CD14-positive monocyte (primary cell): Measurements from ENCODE around the gene ITGB6. TPM values are rescaled to one million over a fixed set of nuclear protein-coding genes. Genes with fewer than 3 reads are reported as not detected.

ENCODE experiments used
- DNase-seq, 3 donors: peaks; one replicate each; pipeline ENCODE4 v3.0.0-alpha.2; 2011 to 2022
- H2AFZ ChIP-seq: 2 replicates; pipeline ENCODE4 v1.6.0; 2012; ENCODE audit warnings: mild to moderate bottlenecking, low read depth, low read length, inconsistent platforms; ENCODE audit not compliant: insufficient read depth, poor library complexity, severe bottlenecking
- H3K27ac ChIP-seq, 2 donors: 1 replicate in 1 of 2; 2 replicates in 1 of 2; pipeline ENCODE4 v1.5.1; 2012 to 2013; ENCODE audit warnings: low read length in 2 of 2, control low read depth in 1 of 2, inconsistent platforms in 1 of 2, low read depth in 1 of 2, mild to moderate bottlenecking in 1 of 2
- H3K27me3 ChIP-seq, 2 donors: one replicate each; pipeline versions ENCODE4 v1.6.0 to v1.6.1; 2011 to 2013; ENCODE audit warnings: low read length in 2 of 2; ENCODE audit not compliant: control insufficient read depth in 2 of 2, insufficient read depth in 2 of 2
- H3K36me3 ChIP-seq, 2 donors: replicated peaks in 1 of 2; 1 replicate in 1 of 2; 2 replicates in 1 of 2; pipeline versions ENCODE4 v1.5.1 to v1.6.1; 2012 to 2013; ENCODE audit warnings: low read length in 2 of 2, control low read depth in 1 of 2, inconsistent platforms in 1 of 2, mild to moderate bottlenecking in 1 of 2; ENCODE audit not compliant: insufficient read depth in 2 of 2, control insufficient read depth in 1 of 2
- H3K4me1 ChIP-seq, 2 donors: 1 replicate in 1 of 2; 2 replicates in 1 of 2; pipeline versions ENCODE4 v1.5.1 to v1.6.1; 2012 to 2013; ENCODE audit warnings: low read length in 2 of 2, control low read depth in 1 of 2, inconsistent platforms in 1 of 2, mild to moderate bottlenecking in 1 of 2, moderate library complexity in 1 of 2; ENCODE audit not compliant: insufficient read depth in 2 of 2, control insufficient read depth in 1 of 2
- H3K4me2 ChIP-seq: replicated peaks from 2 replicates; pipeline ENCODE3; 2012; ENCODE audit warnings: low read length, moderate library complexity, mild to moderate bottlenecking; ENCODE audit not compliant: poor library complexity, severe bottlenecking; ENCODE audit errors: extremely low read depth
- H3K4me3 ChIP-seq, 3 experiments: fragments of 200-600 bp in 1 of 3; sonication (generic) in 1 of 3; replicated peaks in 1 of 3; 1 replicate in 2 of 3; 2 replicates in 1 of 3; pipeline ENCODE4 v1.5.1; 2011 to 2013; ENCODE audit warnings: low read length in 3 of 3, mild to moderate bottlenecking in 3 of 3, control low read depth in 2 of 3, low read depth in 2 of 3, inconsistent platforms in 1 of 3, moderate library complexity in 1 of 3
- H3K79me2 ChIP-seq: 2 replicates; pipeline ENCODE4 v1.6.0; 2012; ENCODE audit warnings: mild to moderate bottlenecking, control low read depth, inconsistent platforms, low read length, moderate library complexity; ENCODE audit not compliant: insufficient read depth
- H3K9ac ChIP-seq: 2 replicates; pipeline ENCODE4 v1.6.0; 2017; ENCODE audit warnings: low read length, mild to moderate bottlenecking; ENCODE audit not compliant: insufficient read depth, poor library complexity, severe bottlenecking
- H3K9me3 ChIP-seq, 2 donors: replicated peaks in 1 of 2; 1 replicate in 1 of 2; 2 replicates in 1 of 2; pipeline versions ENCODE4 v1.5.1 to v1.6.1; 2012 to 2013; ENCODE audit warnings: low read length in 2 of 2, control low read depth in 1 of 2; ENCODE audit not compliant: control insufficient read depth in 1 of 2, insufficient read depth in 1 of 2
- H4K20me1 ChIP-seq: 2 replicates; pipeline ENCODE4 v1.6.0; 2012; ENCODE audit warnings: mild to moderate bottlenecking, low read length, control low read depth, moderate library complexity; ENCODE audit not compliant: insufficient read depth
- H3K27ac Mint-ChIP-seq, 7 donors: one replicate each; pipeline ENCODE4 v1.8.0; 2020; ENCODE audit warnings: mild to moderate bottlenecking in 7 of 7, mixed read lengths in 7 of 7, moderate library complexity in 6 of 7, inconsistent platforms in 2 of 7
- H3K27me3 Mint-ChIP-seq, 3 donors: one replicate each; pipeline ENCODE4 v1.8.0; 2021 to 2022; ENCODE audit warnings: low read depth in 3 of 3, mild to moderate bottlenecking in 3 of 3, mixed read lengths in 3 of 3, moderate library complexity in 3 of 3, inconsistent platforms in 1 of 3
- H3K36me3 Mint-ChIP-seq, 2 donors: one replicate each; pipeline ENCODE4 v1.8.0; 2020; ENCODE audit warnings: mixed read lengths in 2 of 2, inconsistent platforms in 1 of 2, mild to moderate bottlenecking in 1 of 2
- H3K4me1 Mint-ChIP-seq: one replicate; pipeline ENCODE4 v1.8.0; 2020; ENCODE audit warnings: mild to moderate bottlenecking, mixed read lengths
- H3K4me3 Mint-ChIP-seq, 2 donors: one replicate each; pipeline ENCODE4 v1.8.0; 2020; ENCODE audit warnings: mild to moderate bottlenecking in 2 of 2, mixed read lengths in 2 of 2, moderate library complexity in 1 of 2
- H3K9me3 Mint-ChIP-seq, 7 donors: one replicate each; pipeline ENCODE4 v1.8.0; 2020 to 2022; ENCODE audit warnings: mixed read lengths in 7 of 7, mild to moderate bottlenecking in 6 of 7, moderate library complexity in 6 of 7, inconsistent platforms in 2 of 7
- CTCF ChIP-seq: fragments of 200-600 bp; IDR thresholded peaks from one replicate; pipeline ENCODE4 v1.8.0; 2022; ENCODE audit warnings: antibody characterized with exemption, mild to moderate bottlenecking
- WGBS: methylation state at CpG from one replicate; pipeline ENCODE4 v1.1.5; 2013; ENCODE audit warnings: missing lambda C conversion rate; ENCODE audit not compliant: insufficient coverage; 5-methylcytosine and 5-hydroxymethylcytosine counted together
- intact Hi-C, 2 donors: fragments of 100-400 bp; cut with micrococcal nuclease; formaldehyde crosslinking; loops; one replicate each; pipeline versions ENCODE4 v1.15.0 to v1.15.1; 2023
- polyA plus RNA-seq, 3 donors: library from polyadenylated mRNA; depleted of rRNA in 1 of 3; unstranded in 2 of 3; stranded (reverse) in 1 of 3; fragments of 300-500 nt in 2 of 3; fragments of >200 nt in 1 of 3; fragmentation: Illumina TruSeq in 2 of 3; gene quantifications; 1 replicate in 2 of 3; 2 replicates in 1 of 3; pipeline ENCODE4 v1.2.3, GENCODE V29; 2012 to 2021

ITGB6 gene
- polyA plus RNA-seq, 3 donors, result not detected

GRCh38 chr2:160239436-160239835 is 39.4 kb upstream of the ITGB6 start:
- H3K4me3 Mint-ChIP-seq, result no peak overlapping the region
- Histone ChIP-seq H2AFZ (no peak overlapping the region), H3K79me2 (no peaks in the 10 kb centered on the region), H3K36me3 (no peaks in the 10 kb centered on the region), H4K20me1 (no peaks in the 10 kb centered on the region), H3K4me1 (no peaks in the 10 kb centered on the region), H3K27me3 (no peaks in the 10 kb centered on the region), H3K9me3 (no peaks in the 10 kb centered on the region), H3K4me2 (no peak overlapping the region), H3K4me3 (no peak overlapping the region), H3K27ac (no peak overlapping the region), H3K9ac (no peak overlapping the region)
- peaks cover 0 to 2% (median 2%) of the 10 kb centered on the region in 3 donors for H3K27me3 Mint-ChIP-seq
- no peak for TF ChIP-seq CTCF
- no peak for DNase-seq
- H3K4me1 Mint-ChIP-seq, result peaks cover 6% of the 10 kb centered on the region
- no peak overlapping the region for H3K27ac Mint-ChIP-seq
- WGBS, result 92% methylated on average over 2 of the region's 5 CpGs
- intact Hi-C loops, result no loop called here
- no peaks in the 10 kb centered on the region for H3K36me3 Mint-ChIP-seq
- H3K9me3 Mint-ChIP-seq, result no peaks in the 10 kb centered on the region

- Histone ChIP-seq H4K20me1 (no peaks in the 10 kb centered on the region), H3K4me3 (no peak overlapping the region), H3K27ac (no peak overlapping the region), H3K27me3 (no peaks in the 10 kb centered on the region), H2AFZ (no peak overlapping the region), H3K36me3 (no peaks in the 10 kb centered on the region), H3K4me1 (no peaks in the 10 kb centered on the region), H3K9ac (no peak overlapping the region), H3K4me2 (no peak overlapping the region), H3K9me3 (no peaks in the 10 kb centered on the region), H3K79me2 (no peaks in the 10 kb centered on the region)
- Mint-ChIP-seq H3K9me3 (no peaks in the 10 kb centered on the region), H3K36me3 (no peaks in the 10 kb centered on the region), H3K27ac (no peak overlapping the region), H3K4me1 (peaks cover 6% of the 10 kb centered on the region), H3K27me3 (peaks cover 0 to 2% (median 2%) of the 10 kb centered on the region in 3 donors), H3K4me3 (no peak overlapping the region)
- TF ChIP-seq CTCF, result no peak
- DNase-seq, result no peak
- 98% methylated on average over 3 of the region's 4 CpGs for WGBS
- intact Hi-C loops, result no loop called here
Observed at GRCh38 chr2:160238392-160238791, 38.3 kb upstream of the ITGB6 start.
